Hepatocyte (in vitro differentiated cells): ENCODE data around the gene PHACTR3. TPM values are rescaled to one million over a fixed set of nuclear protein-coding genes. Genes with fewer than 3 reads are reported as not detected.

Source experiments
- DNase-seq: peaks from one replicate; pipeline ENCODE4 v3.0.0-alpha.2; 2016; ENCODE audit warnings: low spot score
- H2AFZ ChIP-seq: fragments of 200-600 bp; sonication (generic); 2 replicates; pipeline ENCODE4 v1.6.0; 2016; ENCODE audit warnings: antibody characterized with exemption, mild to moderate bottlenecking
- H3K27ac ChIP-seq: fragments of 200-600 bp; sonication (generic); 2 replicates; pipeline ENCODE4 v1.5.1; 2016; ENCODE audit warnings: mild to moderate bottlenecking
- H3K27me3 ChIP-seq: fragments of 200-600 bp; sonication (generic); 2 replicates; pipeline ENCODE4 v1.6.1; 2016
- H3K36me3 ChIP-seq: fragments of 200-600 bp; sonication (generic); replicated peaks from 2 replicates; pipeline ENCODE4 v1.5.1; 2016; ENCODE audit warnings: low read depth; ENCODE audit not compliant: insufficient read depth
- H3K4me1 ChIP-seq: fragments of 200-600 bp; sonication (generic); 2 replicates; pipeline ENCODE4 v1.5.1; 2016; ENCODE audit warnings: mild to moderate bottlenecking, moderate library complexity; ENCODE audit not compliant: insufficient read depth
- H3K4me2 ChIP-seq: fragments of 200-600 bp; sonication (generic); 2 replicates; pipeline ENCODE4 v1.6.0; 2016
- H3K4me3 ChIP-seq: fragments of 200-600 bp; sonication (generic); 2 replicates; pipeline ENCODE4 v1.5.1; 2016; ENCODE audit warnings: mild to moderate bottlenecking
- H3K79me2 ChIP-seq: fragments of 200-600 bp; sonication (generic); 2 replicates; pipeline ENCODE4 v1.6.0; 2017; ENCODE audit warnings: mild to moderate bottlenecking
- H3K9me2 ChIP-seq: fragments of 200-600 bp; sonication (generic); replicated peaks from 2 replicates; pipeline ENCODE4 v1.6.0; 2017; ENCODE audit warnings: mild to moderate bottlenecking; ENCODE audit not compliant: insufficient read depth
- H3K9me3 ChIP-seq: fragments of 200-600 bp; sonication (generic); 2 replicates; pipeline ENCODE4 v1.5.1; 2016; ENCODE audit warnings: low read depth, mild to moderate bottlenecking
- H4K20me1 ChIP-seq: fragments of 200-600 bp; sonication (generic); 2 replicates; pipeline ENCODE4 v1.6.0; 2016; ENCODE audit warnings: mild to moderate bottlenecking; ENCODE audit not compliant: insufficient read depth, poor library complexity, severe bottlenecking
- EZH2 ChIP-seq: fragments of 200-600 bp; sonication (generic); IDR thresholded peaks from 2 replicates; pipeline ENCODE4 v1.6.1; 2016; ENCODE audit warnings: antibody characterized with exemption, mild to moderate bottlenecking, borderline replicate concordance
- EZH2phosphoT487 ChIP-seq: fragments of 200-600 bp; sonication (generic); IDR thresholded peaks from one replicate; pipeline ENCODE4 v1.6.1; 2018; ENCODE audit warnings: antibody characterized with exemption, mild to moderate bottlenecking, low read depth, moderate library complexity; ENCODE audit not compliant: unreplicated experiment, severe bottlenecking
- WGBS: methylation state at CpG from one replicate; pipeline ENCODE4 v1.1.6; 2016; ENCODE audit warnings: low lambda C conversion rate; ENCODE audit errors: missing lambda C conversion rate; 5-methylcytosine and 5-hydroxymethylcytosine counted together
- polyA plus RNA-seq: library from polyadenylated mRNA; unstranded; fragments of >200 nt; fragmentation: Nextera tagmentation; extraction: Ambion mirVana; gene quantifications from 2 replicates; pipeline ENCODE4 v1.2.1, GENCODE V29; 2016
- total RNA-seq: library from RNA; depleted of rRNA; stranded (reverse); fragments of >200 nt; gene quantifications from 2 replicates; pipeline ENCODE4 v1.2.3, GENCODE V29; 2014
- TF ChIP-seq, protein P1 (sequence below): fragments of 200-600 bp; sonication (generic); IDR thresholded peaks from 2 replicates; pipeline ENCODE4 v1.5.1; 2016; ENCODE audit warnings: antibody characterized with exemption, mild to moderate bottlenecking; ENCODE audit not compliant: poor library complexity

Gene PHACTR3
- total and polyA plus RNA-seq, 2 experiments from 2014 or later = 5.2 to 7.5 TPM

DNA sequence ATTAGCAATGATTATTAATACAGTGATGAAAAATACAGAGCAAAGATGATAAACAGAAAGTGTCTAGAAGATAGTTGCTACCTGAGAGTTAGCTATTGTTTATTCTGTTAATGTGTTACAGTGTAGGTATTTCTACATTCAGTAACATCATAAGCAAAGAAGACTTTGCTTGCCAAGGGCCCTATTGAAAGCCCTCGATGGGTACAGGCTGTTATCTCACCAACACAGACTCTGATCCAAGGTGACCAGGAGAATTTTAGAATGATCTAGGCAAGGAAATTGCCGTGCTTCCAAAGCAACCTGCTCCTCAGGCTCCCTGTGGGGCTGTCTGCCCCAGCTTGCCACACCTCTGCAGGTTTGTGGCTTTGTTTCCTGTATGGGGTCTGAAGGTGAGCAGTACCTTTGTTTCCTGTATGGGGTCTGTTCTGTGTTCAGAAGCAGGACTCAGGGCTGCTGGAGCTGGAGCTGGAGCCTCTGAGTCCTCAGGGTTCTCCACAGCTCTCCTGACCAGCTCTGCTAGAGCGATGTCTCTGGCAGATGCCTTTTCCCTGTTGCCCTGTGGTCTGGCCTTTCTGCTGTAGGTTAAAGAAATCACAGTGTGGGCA is 32.5 kb downstream of the PHACTR3 start:
- Histone ChIP-seq H3K9me3 (no peaks in the 10 kb centered on the region), H4K20me1 (no peaks in the 10 kb centered on the region), H3K27me3 (no peaks in the 10 kb centered on the region), H3K27ac (no peak overlapping the region), H3K36me3 (no peaks in the 10 kb centered on the region), H2AFZ (no peak overlapping the region), H3K9me2 (no peaks in the 10 kb centered on the region), H3K4me2 (no peak overlapping the region), H3K4me1 (no peaks in the 10 kb centered on the region), H3K79me2 (no peaks in the 10 kb centered on the region), H3K4me3 (no peak overlapping the region)
- no peak for TF ChIP-seq EZH2
- TF ChIP-seq EZH2phosphoT487 = no peak
- TF ChIP-seq, protein P1, sequence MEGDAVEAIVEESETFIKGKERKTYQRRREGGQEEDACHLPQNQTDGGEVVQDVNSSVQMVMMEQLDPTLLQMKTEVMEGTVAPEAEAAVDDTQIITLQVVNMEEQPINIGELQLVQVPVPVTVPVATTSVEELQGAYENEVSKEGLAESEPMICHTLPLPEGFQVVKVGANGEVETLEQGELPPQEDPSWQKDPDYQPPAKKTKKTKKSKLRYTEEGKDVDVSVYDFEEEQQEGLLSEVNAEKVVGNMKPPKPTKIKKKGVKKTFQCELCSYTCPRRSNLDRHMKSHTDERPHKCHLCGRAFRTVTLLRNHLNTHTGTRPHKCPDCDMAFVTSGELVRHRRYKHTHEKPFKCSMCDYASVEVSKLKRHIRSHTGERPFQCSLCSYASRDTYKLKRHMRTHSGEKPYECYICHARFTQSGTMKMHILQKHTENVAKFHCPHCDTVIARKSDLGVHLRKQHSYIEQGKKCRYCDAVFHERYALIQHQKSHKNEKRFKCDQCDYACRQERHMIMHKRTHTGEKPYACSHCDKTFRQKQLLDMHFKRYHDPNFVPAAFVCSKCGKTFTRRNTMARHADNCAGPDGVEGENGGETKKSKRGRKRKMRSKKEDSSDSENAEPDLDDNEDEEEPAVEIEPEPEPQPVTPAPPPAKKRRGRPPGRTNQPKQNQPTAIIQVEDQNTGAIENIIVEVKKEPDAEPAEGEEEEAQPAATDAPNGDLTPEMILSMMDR = no peak
- no peak for DNase-seq
- WGBS = 65% methylated on average over 3 of the region's 3 CpGs

DNA sequence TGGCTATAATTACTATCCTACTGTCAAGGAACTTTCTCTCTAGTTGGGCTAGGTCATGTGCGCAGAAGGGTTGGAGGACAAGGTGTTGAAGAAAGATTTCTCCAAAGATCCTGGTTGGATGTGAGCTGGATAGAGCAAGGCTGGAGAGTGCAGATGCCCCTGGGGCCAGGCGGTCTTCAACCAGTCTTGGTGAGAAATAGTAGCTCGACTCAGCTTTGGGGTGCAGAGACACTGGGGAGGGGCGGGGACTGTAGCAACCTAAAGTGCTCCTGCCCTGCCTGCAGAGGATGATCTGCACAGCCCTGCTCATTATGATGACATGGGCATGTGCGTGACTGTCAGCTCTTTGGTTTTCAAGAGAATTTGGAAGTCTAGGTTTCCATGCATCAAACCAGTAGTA is 35.9 kb downstream of the PHACTR3 start:
- TF ChIP-seq EZH2 = no peak
- TF ChIP-seq EZH2phosphoT487 = no peak
- TF ChIP-seq, protein P1 = no peak
- 70% methylated on average over 5 of the region's 5 CpGs for WGBS

DNA sequence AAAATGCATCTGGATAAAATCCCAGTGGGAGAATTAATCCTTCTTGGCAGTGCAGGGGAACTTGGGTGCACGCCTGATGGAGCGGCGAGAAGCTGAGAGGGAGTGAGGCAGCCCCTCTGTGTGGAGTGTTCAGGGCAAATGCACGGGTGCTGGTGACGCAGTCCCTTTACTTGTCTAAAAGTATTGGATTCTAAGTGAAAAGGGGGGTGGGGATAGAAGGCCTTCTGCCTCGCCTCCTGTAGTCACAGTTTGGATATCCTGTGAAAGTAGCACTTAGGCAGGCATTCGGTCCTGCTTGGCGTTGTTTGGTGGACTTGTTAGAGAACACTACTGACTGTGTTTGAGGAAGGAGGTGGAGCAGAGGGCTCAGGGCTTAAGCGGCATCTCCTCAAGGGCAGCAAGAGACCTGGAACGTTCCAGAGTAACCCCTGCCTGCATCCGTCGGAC is 39.3 kb downstream of the PHACTR3 start:
- Histone ChIP-seq H3K4me3 (no peak overlapping the region), H3K36me3 (no peaks in the 10 kb centered on the region), H3K4me2 (no peak overlapping the region), H3K27ac (no peak overlapping the region), H3K4me1 (no peaks in the 10 kb centered on the region), H2AFZ (no peak overlapping the region), H3K9me2 (no peaks in the 10 kb centered on the region), H3K9me3 (no peaks in the 10 kb centered on the region), H4K20me1 (no peaks in the 10 kb centered on the region), H3K27me3 (no peaks in the 10 kb centered on the region), H3K79me2 (no peaks in the 10 kb centered on the region)
- TF ChIP-seq EZH2phosphoT487 = no peak
- TF ChIP-seq, protein P1 = no peak
- no peak for TF ChIP-seq EZH2
- 84% methylated on average over 12 of the region's 12 CpGs for WGBS
- no peak for DNase-seq

More for the DNA sequence above, 35.9 kb downstream of the PHACTR3 start:
- no peaks in the 10 kb centered on the region for H3K9me2 ChIP-seq
- no peak overlapping the region for H3K4me2 ChIP-seq
- DNase-seq = no peak
- no peaks in the 10 kb centered on the region for H4K20me1 ChIP-seq
- no peaks in the 10 kb centered on the region for H3K27me3 ChIP-seq
- H3K79me2 ChIP-seq = no peaks in the 10 kb centered on the region
- H3K9me3 ChIP-seq = no peaks in the 10 kb centered on the region
- no peak overlapping the region for H3K4me3 ChIP-seq
- H3K36me3 ChIP-seq = no peaks in the 10 kb centered on the region
- H3K4me1 ChIP-seq = no peaks in the 10 kb centered on the region
- no peak overlapping the region for H2AFZ ChIP-seq
- no peak overlapping the region for H3K27ac ChIP-seq
